Coronary artery (tissue), 2 donors: ENCODE results near the gene COL21A1.
"Not testable (repeated sequence)": the region's sequence is repeated elsewhere in the genome, so short reads cannot be mapped to it uniquely, and the experiment has no call there.

Experiments
- DNase-seq: peaks from one replicate; pipeline ENCODE4 v3.0.0-alpha.2; 2017; ENCODE audit warnings: low spot score
- H3K27ac ChIP-seq, 2 donors: fragments of 200-600 bp; sonication (generic); one replicate each; pipeline ENCODE4 v1.5.1; 2016 to 2019
- H3K4me3 ChIP-seq: fragments of 200-600 bp; sonication (generic); 2 replicates; pipeline ENCODE4 v1.5.1; 2016; ENCODE audit warnings: mild to moderate bottlenecking, moderate library complexity
- TF ChIP-seq, protein P1 (sequence below): fragments of 200-600 bp; sonication (generic); IDR thresholded peaks from one replicate; pipeline ENCODE4 v1.5.1; 2019; ENCODE audit warnings: antibody characterized with exemption

COL21A1 gene

DNA sequence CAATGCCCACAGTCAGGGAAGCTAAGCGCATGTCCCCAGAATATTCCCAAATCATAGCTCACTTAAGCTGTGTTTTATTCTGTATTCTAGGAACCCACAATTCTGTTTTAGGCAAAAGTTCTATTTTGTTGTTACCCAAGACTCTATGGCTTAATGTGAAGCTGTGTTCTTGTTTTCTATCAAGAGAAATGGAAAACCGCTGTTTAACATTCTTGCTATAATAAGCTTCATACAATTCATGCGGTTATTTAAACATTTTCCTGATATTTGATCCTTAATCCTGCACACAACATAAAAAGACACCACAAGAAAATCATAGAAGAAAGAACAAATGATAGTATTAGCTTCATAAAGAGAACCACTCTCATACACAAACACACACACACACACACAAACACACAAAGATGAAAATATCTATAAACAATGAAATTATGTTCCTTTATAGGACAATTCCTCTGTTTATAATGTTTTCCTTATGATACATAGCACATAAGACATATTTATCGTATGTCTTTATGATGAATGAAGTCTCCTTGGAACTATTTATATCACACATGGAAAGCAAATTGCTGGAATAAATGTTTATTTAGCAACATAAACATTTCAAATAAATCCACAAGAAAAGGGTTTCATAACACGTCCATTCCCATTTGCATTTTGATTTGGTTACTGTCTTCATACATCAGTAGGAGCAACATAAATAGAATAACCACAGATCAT lies 16.4 kb upstream of the COL21A1 start:
- no peak for DNase-seq
- no peak overlapping the region for H3K4me3 ChIP-seq
- TF ChIP-seq, protein P1, sequence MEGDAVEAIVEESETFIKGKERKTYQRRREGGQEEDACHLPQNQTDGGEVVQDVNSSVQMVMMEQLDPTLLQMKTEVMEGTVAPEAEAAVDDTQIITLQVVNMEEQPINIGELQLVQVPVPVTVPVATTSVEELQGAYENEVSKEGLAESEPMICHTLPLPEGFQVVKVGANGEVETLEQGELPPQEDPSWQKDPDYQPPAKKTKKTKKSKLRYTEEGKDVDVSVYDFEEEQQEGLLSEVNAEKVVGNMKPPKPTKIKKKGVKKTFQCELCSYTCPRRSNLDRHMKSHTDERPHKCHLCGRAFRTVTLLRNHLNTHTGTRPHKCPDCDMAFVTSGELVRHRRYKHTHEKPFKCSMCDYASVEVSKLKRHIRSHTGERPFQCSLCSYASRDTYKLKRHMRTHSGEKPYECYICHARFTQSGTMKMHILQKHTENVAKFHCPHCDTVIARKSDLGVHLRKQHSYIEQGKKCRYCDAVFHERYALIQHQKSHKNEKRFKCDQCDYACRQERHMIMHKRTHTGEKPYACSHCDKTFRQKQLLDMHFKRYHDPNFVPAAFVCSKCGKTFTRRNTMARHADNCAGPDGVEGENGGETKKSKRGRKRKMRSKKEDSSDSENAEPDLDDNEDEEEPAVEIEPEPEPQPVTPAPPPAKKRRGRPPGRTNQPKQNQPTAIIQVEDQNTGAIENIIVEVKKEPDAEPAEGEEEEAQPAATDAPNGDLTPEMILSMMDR: no peak
- H3K27ac ChIP-seq: no peak overlapping the region

DNA sequence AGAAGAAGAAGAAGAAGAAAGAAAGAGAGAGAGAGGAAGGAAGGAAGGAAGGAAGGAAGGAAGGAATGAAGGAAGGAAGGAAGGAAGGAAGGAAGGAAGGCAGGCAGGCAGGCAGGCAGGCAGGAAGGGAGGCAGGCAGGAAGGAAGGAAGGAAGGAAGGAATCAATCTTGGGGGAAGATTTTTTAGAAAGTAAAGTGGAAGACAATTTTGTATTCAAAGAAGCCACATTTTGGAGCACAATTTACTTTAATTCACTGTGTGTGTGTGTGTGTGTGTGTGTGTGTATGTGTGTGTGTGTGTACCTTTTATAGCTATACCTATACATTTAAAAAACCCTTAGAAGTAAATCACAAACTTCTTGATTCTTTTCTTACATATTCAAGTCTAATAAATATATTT lies 13.2 kb upstream of the COL21A1 start:
- H3K27ac ChIP-seq, DNase-seq: not testable (repeated sequence)

DNA sequence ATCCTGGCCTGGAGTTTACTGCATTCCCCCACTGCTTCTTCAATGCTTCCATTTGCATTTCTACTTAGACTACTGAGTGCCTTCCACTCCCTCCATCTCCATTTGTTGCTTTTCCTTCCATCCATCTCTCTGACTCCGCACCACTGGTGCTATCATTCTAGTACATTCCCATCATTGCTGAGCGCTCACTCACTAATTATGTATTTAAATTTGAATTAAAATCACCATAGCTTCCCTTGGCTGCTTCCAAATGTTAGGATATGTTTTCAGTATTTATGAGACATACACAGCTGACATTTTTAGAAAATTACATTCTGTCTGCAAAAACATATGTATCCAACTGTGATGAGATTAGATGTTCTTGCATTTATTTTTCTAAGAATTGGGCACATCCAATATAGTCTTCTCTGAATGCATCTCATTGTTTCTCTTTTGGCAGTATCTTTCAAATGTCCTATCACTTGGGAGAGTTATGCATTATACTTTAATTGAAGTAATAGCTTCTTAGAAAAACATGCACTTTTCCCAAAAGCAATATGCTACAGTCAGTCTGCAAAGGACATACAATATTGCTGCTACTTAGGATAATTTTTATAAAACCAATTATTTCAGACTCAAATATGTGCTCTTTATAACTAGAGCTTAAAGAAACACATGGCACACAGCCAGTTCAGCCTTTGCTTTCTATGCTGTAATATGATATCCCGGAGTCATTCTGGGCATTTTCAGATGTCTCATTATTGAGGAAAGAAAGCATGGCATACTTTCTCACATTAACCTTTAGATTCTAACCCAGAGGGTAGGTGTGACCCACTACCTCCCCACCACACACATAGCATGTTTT lies 12.1 kb upstream of the COL21A1 start:
- Histone ChIP-seq H3K4me3 (no peak overlapping the region), H3K27ac (no peak overlapping the region)
- TF ChIP-seq, protein P1: no peak
- DNase-seq: no peak

More for the DNA sequence above, 13.2 kb upstream of the COL21A1 start:
- not testable (repeated sequence) for H3K4me3 ChIP-seq

DNA sequence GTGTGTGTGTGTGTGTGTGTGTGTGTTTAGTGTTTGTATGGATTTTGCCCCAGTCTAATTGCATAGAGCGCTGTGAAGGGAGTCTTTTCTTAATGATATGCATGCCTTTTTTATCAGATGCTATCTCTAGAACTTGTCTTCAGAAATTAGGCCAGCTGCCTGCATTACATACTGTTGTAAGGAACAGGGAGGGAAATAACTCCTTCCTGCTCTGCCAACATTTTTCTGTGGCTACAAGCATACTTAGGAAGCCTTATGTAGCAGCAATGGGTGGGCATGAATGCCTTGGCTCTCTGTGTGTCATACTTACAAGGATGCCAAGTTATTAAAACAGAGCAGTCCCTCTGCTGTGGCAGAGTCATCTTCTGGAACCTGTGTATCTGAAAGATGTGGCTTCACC lies 8.0 kb upstream of the COL21A1 start:
- TF ChIP-seq, protein P1: no peak
- no peak overlapping the region for H3K4me3 ChIP-seq
- DNase-seq: no peak
- H3K27ac ChIP-seq: peak overlapping the region; percentile 51 to 53

DNA sequence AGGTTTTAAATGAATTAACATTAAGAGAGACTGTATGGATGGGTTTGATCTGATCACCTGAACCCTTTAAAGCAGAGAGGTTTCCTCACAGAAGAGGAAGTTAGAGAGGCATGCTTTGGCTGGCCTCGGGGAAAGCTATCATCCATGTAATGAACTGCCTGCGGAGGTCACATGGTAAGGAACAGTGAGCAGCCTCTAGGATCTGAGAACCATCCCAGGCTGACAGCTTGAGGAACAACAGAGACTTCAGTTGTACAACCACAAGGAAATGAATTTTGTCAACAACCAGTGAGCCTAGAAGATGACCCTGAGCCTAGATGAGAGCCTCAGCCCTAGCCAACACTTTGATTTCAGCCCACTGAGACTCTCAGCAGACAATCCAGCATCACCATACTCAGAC lies 2.9 kb upstream of the COL21A1 start:
- no peak for DNase-seq
- TF ChIP-seq, protein P1: no peak
- H3K27ac ChIP-seq: peak overlapping the region in 1 of 2 donors; percentile 4
- no peak overlapping the region for H3K4me3 ChIP-seq

DNA sequence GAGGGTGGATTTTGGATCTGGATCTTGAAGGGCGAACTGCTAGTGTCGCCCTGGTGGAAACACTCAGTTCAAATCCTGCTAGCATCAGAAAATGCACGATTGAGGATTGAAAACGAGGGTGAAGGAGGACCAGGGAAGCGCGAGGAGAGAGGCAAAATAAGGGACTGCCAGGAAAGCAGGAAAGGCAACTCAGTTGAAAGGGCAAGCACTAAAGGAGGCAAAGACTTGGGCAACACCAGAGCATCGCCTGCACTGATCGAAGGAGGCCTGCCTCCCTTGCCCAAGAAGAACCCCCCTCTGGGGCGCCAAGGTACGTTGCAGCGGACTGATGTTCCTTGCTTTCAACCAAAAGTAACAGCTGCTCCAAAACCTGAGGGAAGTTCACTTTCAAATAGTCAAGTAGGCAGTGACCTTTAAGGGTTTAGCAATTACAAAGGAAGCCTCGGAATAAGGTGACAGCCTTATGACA lies 308 bp upstream of the COL21A1 start:
- no peak for DNase-seq
- H3K4me3 ChIP-seq: peak overlapping the region; percentile 88
- peak overlapping the region; percentile 82 to 92 for H3K27ac ChIP-seq
- TF ChIP-seq, protein P1: no peak

DNA sequence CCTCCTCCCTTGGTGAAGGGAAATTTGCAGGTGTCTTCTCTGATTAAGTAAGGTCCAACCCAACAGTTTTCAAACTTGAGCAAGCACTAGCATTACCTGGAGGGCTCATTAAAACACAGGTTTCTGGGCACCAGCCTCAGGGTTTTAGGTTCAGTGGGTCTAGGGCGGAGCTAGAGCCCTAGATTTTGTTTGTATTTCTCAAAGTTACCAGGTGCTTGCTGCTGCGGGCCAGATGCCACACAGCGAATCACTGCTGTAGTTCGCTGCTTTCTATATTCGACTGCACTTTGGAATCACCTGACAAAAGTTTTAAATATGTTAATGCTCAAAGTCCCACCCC lies 869 bp downstream of the COL21A1 start:
- no peak for DNase-seq
- Histone ChIP-seq H3K4me3 (peak overlapping the region; percentile 88), H3K27ac (peak overlapping the region; percentile 82 to 92)
- TF ChIP-seq, protein P1: no peak
